Dermis microvascular lymphatic vessel endothelial cell (primary cell): Measurements from ENCODE around the gene PLK2. TPM values are rescaled to one million over a fixed set of nuclear protein-coding genes. Genes with fewer than 3 reads are reported as not detected.

Experiments
- DNase-seq, 2 donors: peaks; one replicate each; pipeline versions ENCODE4 v3.0.0 to v3.0.0-alpha.2; 2010; ENCODE audit warnings: low read depth in 2 of 2
- total RNA-seq: library from RNA; depleted of rRNA; stranded (reverse); fragments of >200 nt; gene quantifications from 2 replicates; pipeline ENCODE4 v1.2.1, GENCODE V29; 2014

PLK2 gene
- total RNA-seq, 1 donor from 2014 or later = 428 TPM

GRCh38 chr5:58450811-58451629 lies 8.9 kb downstream of the PLK2 start:
- peak in 1 of 2 donors; percentile 24 for DNase-seq

GRCh38 chr5:58450018-58450417 lies 9.9 kb downstream of the PLK2 start:
- no peak for DNase-seq

- no peak for DNase-seq
These were observed 12.7 kb downstream of the PLK2 start for GRCh38 chr5:58447226-58447625.

GRCh38 chr5:58446024-58446423 lies 13.9 kb downstream of the PLK2 start:
- no peak for DNase-seq

- no peak for DNase-seq
These were observed 15.1 kb downstream of the PLK2 start for GRCh38 chr5:58444805-58445204.

- no peak for DNase-seq
These were observed 18.9 kb downstream of the PLK2 start for GRCh38 chr5:58440901-58441460.

- DNase-seq = no peak
These were observed 20.7 kb downstream of the PLK2 start for GRCh38 chr5:58439094-58439644.

GRCh38 chr5:58437661-58438060 lies 22.2 kb downstream of the PLK2 start:
- DNase-seq = no peak

- no peak for DNase-seq
These were observed 28.1 kb downstream of the PLK2 start for GRCh38 chr5:58431832-58432231.

GRCh38 chr5:58412932-58413331 lies 47.0 kb downstream of the PLK2 start:
- no peak for DNase-seq

- DNase-seq = no peak
These were observed 47.8 kb downstream of the PLK2 start for GRCh38 chr5:58412081-58412480.

- peak in 1 of 2 donors; percentile 29 for DNase-seq
These were observed 48.5 kb downstream of the PLK2 start for GRCh38 chr5:58411372-58411771.

- DNase-seq = peak; percentile 25 to 89
These were observed 49.4 kb downstream of the PLK2 start for GRCh38 chr5:58410441-58410840.

GRCh38 chr5:58407042-58407719 lies 52.7 kb downstream of the PLK2 start:
- no peak for DNase-seq

GRCh38 chr5:58406394-58406793 lies 53.5 kb downstream of the PLK2 start:
- DNase-seq = no peak

- no peak for DNase-seq
These were observed 54.7 kb downstream of the PLK2 start for GRCh38 chr5:58405175-58405574.

GRCh38 chr5:58404734-58405133 lies 55.2 kb downstream of the PLK2 start:
- DNase-seq = no peak

Other genes with a start within 250 kb of the PLK2 start
- not detected in 2 replicates for gene GAPT, start 31.3 kb upstream of the PLK2 start, total RNA-seq
- under 0.01 and 0.38 TPM in 2 replicates for gene RAB3C, start 123.0 kb upstream of the PLK2 start, total RNA-seq